Gastroesophageal sphincter (tissue), 3 donors: ENCODE data around the gene AKT3.

Experiments
- CTCF ChIP-seq, 4 experiments: fragments of 200-600 bp in 2 of 4; fragments of 450-650 bp in 2 of 4; sonication (generic) in 1 of 4; IDR thresholded peaks; one replicate each; pipeline ENCODE4 v1.5.1; 2017 to 2019; ENCODE audit warnings: antibody characterized with exemption in 4 of 4, mild to moderate bottlenecking in 2 of 4, moderate library complexity in 2 of 4
- EP300 ChIP-seq: sonication (generic); formaldehyde crosslinking; IDR thresholded peaks from one replicate; pipeline ENCODE4 v1.6.1; 2017; ENCODE audit warnings: antibody characterized with exemption, mild to moderate bottlenecking
- POLR2A ChIP-seq, 2 donors: fragments of 450-650 bp; IDR thresholded peaks; one replicate each; pipeline ENCODE4 v1.6.1; 2017; ENCODE audit warnings: antibody characterized with exemption in 2 of 2, mild to moderate bottlenecking in 2 of 2, moderate library complexity in 1 of 2

- no peak for TF ChIP-seq CTCF (IDR thresholded peaks at IDR 0.05)
- no peak for TF ChIP-seq EP300
- no peak for TF ChIP-seq POLR2A (IDR thresholded peaks at IDR 0.05)
Measured at GRCh38 chr1:243510928-243511327, 339.1 kb downstream of the AKT3 start.
